OCI-LY1 (cell line): ENCODE data around the gene DBNL.

Experiments used
- H2AFZ ChIP-seq: fragments of 200-600 bp; sonication (generic), shearing (Covaris generic); 2 replicates; pipeline ENCODE4 v1.6.0; 2014; ENCODE audit warnings: antibody characterized with exemption, mild to moderate bottlenecking, low read length
- H3F3A ChIP-seq: fragments of 200-600 bp; sonication (generic), shearing (Covaris generic); 2 replicates; pipeline ENCODE4 v1.6.0; 2014; ENCODE audit warnings: mild to moderate bottlenecking, antibody characterized with exemption, low read length, moderate library complexity; ENCODE audit not compliant: insufficient read depth
- H3K27ac ChIP-seq: fragments of 200-600 bp; sonication (generic); 2 replicates; pipeline ENCODE4 v1.5.1; 2014; ENCODE audit warnings: low read length, mixed run types, mild to moderate bottlenecking, low read depth; ENCODE audit not compliant: poor library complexity, severe bottlenecking
- H3K27me3 ChIP-seq: fragments of 200-600 bp; sonication (generic); 2 replicates; pipeline ENCODE4 v1.6.0; 2014; ENCODE audit warnings: antibody characterized with exemption, mild to moderate bottlenecking, low read length, moderate library complexity; ENCODE audit not compliant: insufficient read depth
- H3K36me3 ChIP-seq: fragments of 200-600 bp; sonication (generic); 2 replicates; pipeline ENCODE4 v1.6.1; 2014; ENCODE audit warnings: mild to moderate bottlenecking, antibody characterized with exemption, low read length, moderate library complexity, mixed read lengths; ENCODE audit not compliant: insufficient read depth
- H3K4me1 ChIP-seq: fragments of 200-600 bp; sonication (generic); 2 replicates; pipeline ENCODE4 v1.5.1; 2014; ENCODE audit warnings: mild to moderate bottlenecking, low read length, moderate library complexity; ENCODE audit not compliant: insufficient read depth, severe bottlenecking
- H3K4me2 ChIP-seq: fragments of 200-600 bp; sonication (generic), shearing (Covaris generic); 2 replicates; pipeline ENCODE4 v1.6.1; 2014; ENCODE audit warnings: low read length
- H3K4me3 ChIP-seq: fragments of 200-600 bp; sonication (generic); 2 replicates; pipeline ENCODE4 v1.5.1; 2014; ENCODE audit warnings: low read length, low read depth, mild to moderate bottlenecking, mixed read lengths; ENCODE audit not compliant: poor library complexity, severe bottlenecking
- H3K79me2 ChIP-seq: fragments of 200-600 bp; shearing (Covaris generic); 2 replicates; pipeline ENCODE4 v1.6.1; 2016; ENCODE audit warnings: mixed run types, low read length, mixed read lengths; ENCODE audit not compliant: insufficient read depth
- H3K9ac ChIP-seq: fragments of 200-600 bp; sonication (generic), shearing (Covaris generic); 2 replicates; pipeline ENCODE4 v1.6.1; 2014; ENCODE audit warnings: mild to moderate bottlenecking, low read length, mixed read lengths
- H3K9me2 ChIP-seq: fragments of 200-600 bp; sonication (generic), shearing (Covaris generic); 2 replicates; pipeline ENCODE4 v1.6.1; 2014; ENCODE audit warnings: low read depth, mild to moderate bottlenecking, low read length, mixed read lengths
- H3K9me3 ChIP-seq: fragments of 200-600 bp; shearing (Covaris generic); 2 replicates; pipeline ENCODE4 v1.6.1; 2014; ENCODE audit warnings: low read length, mixed read lengths
- H4K20me1 ChIP-seq: fragments of 200-600 bp; sonication (generic), shearing (Covaris generic); 2 replicates; pipeline ENCODE4 v1.6.0; 2016; ENCODE audit warnings: mild to moderate bottlenecking, low read length; ENCODE audit not compliant: insufficient read depth
- EZH2 ChIP-seq: fragments of 200-600 bp; sonication (generic), shearing (Covaris generic); IDR thresholded peaks from 2 replicates; pipeline ENCODE4 v1.8.0; 2017; ENCODE audit warnings: borderline replicate concordance, mixed run types, mild to moderate bottlenecking, antibody characterized with exemption, low read length, moderate library complexity, mixed read lengths
- TF ChIP-seq, protein P1 (sequence below): fragments of 200-600 bp; sonication (generic), shearing (Covaris generic); IDR thresholded peaks from 2 replicates; pipeline ENCODE4 v1.5.1; 2017; ENCODE audit warnings: mild to moderate bottlenecking, antibody characterized with exemption, low read length, moderate library complexity, mixed read lengths

DBNL gene

DNA sequence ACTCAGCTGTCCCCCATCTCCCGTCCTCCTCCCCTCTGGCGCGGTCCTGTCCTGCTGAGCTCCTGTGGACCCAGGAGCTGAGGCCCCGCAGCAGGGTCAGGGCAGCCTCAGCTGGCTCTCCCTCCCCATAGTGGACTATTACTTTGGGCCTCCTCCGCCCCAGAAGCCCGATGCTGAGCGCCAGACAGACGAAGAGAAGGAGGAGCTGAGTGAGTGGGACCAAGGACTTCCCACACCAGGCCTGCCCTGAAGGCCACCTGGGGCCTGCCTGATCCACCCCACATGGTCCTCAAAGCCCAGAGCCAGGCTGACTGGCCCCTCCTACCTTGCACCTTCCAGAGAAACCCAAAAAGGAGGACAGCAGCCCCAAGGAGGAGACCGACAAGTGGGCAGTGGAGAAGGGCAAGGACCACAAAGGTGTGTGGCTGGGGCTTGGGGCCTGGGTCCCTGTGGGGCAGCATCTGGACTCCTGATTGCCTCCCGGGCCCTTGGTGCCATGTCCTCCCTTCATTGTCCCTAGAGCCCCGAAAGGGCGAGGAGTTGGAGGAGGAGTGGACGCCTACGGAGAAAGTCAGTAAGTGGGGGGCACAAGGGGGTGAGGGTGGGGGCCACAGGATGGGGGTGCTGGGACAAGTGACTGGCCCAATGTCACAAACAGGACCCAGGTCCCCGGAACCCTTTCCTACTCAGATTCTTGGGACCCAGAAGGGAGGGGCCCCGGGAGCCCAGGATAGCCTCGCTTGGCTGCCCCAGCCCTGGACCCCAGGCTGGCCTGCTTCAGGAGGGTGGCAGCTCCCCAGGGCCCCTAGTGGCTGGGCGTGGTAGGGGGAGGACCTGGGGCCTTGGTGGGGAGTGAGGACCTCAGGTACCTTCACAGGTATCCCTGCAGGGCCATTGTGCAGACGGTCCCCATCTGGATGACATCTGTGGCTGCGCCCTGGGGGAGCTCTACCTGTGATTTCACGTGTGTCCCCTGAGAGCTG, 64.6 kb downstream of the DBNL start:
- peaks cover 14% of the 10 kb centered on the region for H3K4me1 ChIP-seq
- no peak for TF ChIP-seq EZH2
- TF ChIP-seq, protein P1, sequence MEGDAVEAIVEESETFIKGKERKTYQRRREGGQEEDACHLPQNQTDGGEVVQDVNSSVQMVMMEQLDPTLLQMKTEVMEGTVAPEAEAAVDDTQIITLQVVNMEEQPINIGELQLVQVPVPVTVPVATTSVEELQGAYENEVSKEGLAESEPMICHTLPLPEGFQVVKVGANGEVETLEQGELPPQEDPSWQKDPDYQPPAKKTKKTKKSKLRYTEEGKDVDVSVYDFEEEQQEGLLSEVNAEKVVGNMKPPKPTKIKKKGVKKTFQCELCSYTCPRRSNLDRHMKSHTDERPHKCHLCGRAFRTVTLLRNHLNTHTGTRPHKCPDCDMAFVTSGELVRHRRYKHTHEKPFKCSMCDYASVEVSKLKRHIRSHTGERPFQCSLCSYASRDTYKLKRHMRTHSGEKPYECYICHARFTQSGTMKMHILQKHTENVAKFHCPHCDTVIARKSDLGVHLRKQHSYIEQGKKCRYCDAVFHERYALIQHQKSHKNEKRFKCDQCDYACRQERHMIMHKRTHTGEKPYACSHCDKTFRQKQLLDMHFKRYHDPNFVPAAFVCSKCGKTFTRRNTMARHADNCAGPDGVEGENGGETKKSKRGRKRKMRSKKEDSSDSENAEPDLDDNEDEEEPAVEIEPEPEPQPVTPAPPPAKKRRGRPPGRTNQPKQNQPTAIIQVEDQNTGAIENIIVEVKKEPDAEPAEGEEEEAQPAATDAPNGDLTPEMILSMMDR, result peak; percentile 31; the same call in 1 of the 2 replicates
- no peak overlapping the region for H2AFZ ChIP-seq
- H3K27me3 ChIP-seq, result peaks cover 13% of the 10 kb centered on the region
- H3K27ac ChIP-seq, result no peak overlapping the region
- peaks cover 6% of the 10 kb centered on the region for H3K36me3 ChIP-seq
- no peaks in the 10 kb centered on the region for H3K79me2 ChIP-seq
- H4K20me1 ChIP-seq, result no peaks in the 10 kb centered on the region
- H3K4me2 ChIP-seq, result no peak overlapping the region
- H3K4me3 ChIP-seq, result no peak overlapping the region
- no peaks in the 10 kb centered on the region for H3K9me3 ChIP-seq
- H3K9ac ChIP-seq, result no peak overlapping the region
- no peaks in the 10 kb centered on the region for H3F3A ChIP-seq
- no peaks in the 10 kb centered on the region for H3K9me2 ChIP-seq

DNA sequence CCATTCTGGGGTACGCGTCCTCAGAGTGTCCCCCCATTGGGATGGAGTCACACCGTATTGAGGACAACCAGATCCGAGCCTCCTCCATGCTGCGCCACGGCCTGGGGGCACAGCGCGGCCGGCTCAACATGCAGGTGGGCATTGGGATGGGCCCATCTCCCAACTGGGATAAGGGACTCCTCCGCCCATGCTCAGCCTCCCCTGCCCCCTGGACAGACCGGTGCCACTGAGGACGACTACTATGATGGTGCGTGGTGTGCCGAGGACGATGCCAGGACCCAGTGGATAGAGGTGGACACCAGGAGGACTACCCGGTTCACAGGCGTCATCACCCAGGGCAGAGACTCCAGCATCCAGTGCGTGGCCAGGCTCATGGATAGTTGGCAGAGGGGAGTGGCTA, 65.5 kb downstream of the DBNL start:
- Histone ChIP-seq H3K36me3 (peaks cover 15% of the 10 kb centered on the region), H3K27ac (no peak overlapping the region), H3K4me1 (peaks cover 5% of the 10 kb centered on the region), H3K9me3 (no peaks in the 10 kb centered on the region), H3K4me2 (no peak overlapping the region), H3K79me2 (no peaks in the 10 kb centered on the region), H3K4me3 (no peak overlapping the region), H2AFZ (no peak overlapping the region), H3K9ac (no peak overlapping the region), H3K9me2 (no peaks in the 10 kb centered on the region), H3K27me3 (peaks cover 13% of the 10 kb centered on the region), H4K20me1 (no peaks in the 10 kb centered on the region), H3F3A (no peaks in the 10 kb centered on the region)
- TF ChIP-seq, protein P1, result no peak
- no peak for TF ChIP-seq EZH2

DNA sequence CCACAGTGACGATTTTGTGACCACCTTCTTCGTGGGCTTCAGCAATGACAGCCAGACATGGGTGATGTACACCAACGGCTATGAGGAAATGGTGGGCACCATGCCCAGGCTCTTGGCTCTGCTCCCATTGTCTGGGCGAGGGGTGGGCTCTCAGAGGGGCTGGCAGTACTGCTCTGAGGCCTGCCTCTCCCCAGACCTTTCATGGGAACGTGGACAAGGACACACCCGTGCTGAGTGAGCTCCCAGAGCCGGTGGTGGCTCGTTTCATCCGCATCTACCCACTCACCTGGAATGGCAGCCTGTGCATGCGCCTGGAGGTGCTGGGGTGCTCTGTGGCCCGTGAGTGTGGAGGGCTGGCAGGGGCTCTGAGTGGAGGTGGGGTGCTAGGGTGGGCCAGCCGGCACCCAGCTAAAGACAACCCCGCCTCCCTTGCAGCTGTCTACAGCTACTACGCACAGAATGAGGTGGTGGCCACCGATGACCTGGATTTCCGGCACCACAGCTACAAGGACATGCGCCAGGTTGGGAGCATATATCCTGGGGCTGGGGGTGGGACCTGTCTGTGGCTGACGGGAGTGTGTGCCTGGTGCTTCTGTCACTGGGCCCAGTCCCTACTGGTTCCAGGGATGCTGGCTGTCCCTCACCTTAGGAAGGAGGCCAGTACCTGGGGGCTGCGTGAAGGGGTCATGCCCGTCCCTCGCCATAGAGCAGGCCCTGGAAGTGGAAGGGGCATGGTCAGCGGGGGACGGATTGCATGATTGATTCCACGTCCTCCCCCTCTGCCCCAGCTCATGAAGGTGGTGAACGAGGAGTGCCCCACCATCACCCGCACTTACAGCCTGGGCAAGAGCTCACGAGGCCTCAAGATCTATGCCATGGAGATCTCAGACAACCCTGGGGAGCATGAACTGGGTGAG, 66.5 kb downstream of the DBNL start:
- no peaks in the 10 kb centered on the region for H3K79me2 ChIP-seq
- no peaks in the 10 kb centered on the region for H3K9me3 ChIP-seq
- H4K20me1 ChIP-seq, result no peaks in the 10 kb centered on the region
- H2AFZ ChIP-seq, result no peak overlapping the region
- no peak overlapping the region for H3K4me2 ChIP-seq
- TF ChIP-seq EZH2, result no peak
- TF ChIP-seq, protein P1, result no peak
- H3K36me3 ChIP-seq, result peaks cover 25% of the 10 kb centered on the region
- H3K4me1 ChIP-seq, result peaks cover 5% of the 10 kb centered on the region
- H3F3A ChIP-seq, result no peaks in the 10 kb centered on the region
- H3K27me3 ChIP-seq, result peaks cover 9% of the 10 kb centered on the region
- no peak overlapping the region for H3K4me3 ChIP-seq
- no peak overlapping the region for H3K9ac ChIP-seq
- H3K9me2 ChIP-seq, result no peaks in the 10 kb centered on the region
- H3K27ac ChIP-seq, result no peak overlapping the region
